OCI-LY7 (cell line): ENCODE measurements around the gene C4B. TPM values are rescaled to one million over a fixed set of nuclear protein-coding genes. Genes with fewer than 3 reads are reported as not detected.
"Not testable (repeated sequence)": the region's sequence is repeated elsewhere in the genome, so short reads cannot be mapped to it uniquely, and the experiment has no call there.

Source experiments
- BruUV-seq: library from RNA; stranded (reverse); fragments of 400-500 nt; replicated peaks from 2 replicates; lab custom pipeline; 2021; lab: Mats Ljungman, UMichigan
- CTCF ChIA-PET: fragments of 300-600 bp; sonication (Branson Sonifier 250); formaldehyde crosslinking; loops from one replicate; lab custom pipeline; 2022; ENCODE audit warnings: antibody characterized with exemption; ENCODE audit not compliant: unreplicated experiment; lab: Charles Lee
- POLR2A ChIA-PET: fragments of 300-600 bp; sonication (Branson Sonifier 250); formaldehyde crosslinking; loops from one replicate; lab custom pipeline; 2022; ENCODE audit warnings: antibody characterized with exemption; lab: Charles Lee
- DNase-seq: peaks from one replicate; pipeline ENCODE4 v3.0.0-alpha.2; 2015; ENCODE audit warnings: low spot score
- H2AFZ ChIP-seq: fragments of 200-600 bp; sonication (generic), shearing (Covaris generic); 2 replicates; pipeline ENCODE4 v1.6.1; 2014; ENCODE audit warnings: mild to moderate bottlenecking, antibody characterized with exemption, low read length, moderate library complexity
- H3K27ac ChIP-seq: fragments of 200-600 bp; sonication (generic); 2 replicates; pipeline ENCODE4 v1.5.1; 2014; ENCODE audit warnings: mixed run types, low read depth, mild to moderate bottlenecking, moderate library complexity, low read length, inconsistent platforms; ENCODE audit not compliant: poor library complexity, severe bottlenecking
- H3K36me3 ChIP-seq: fragments of 200-600 bp; sonication (generic); 2 replicates; pipeline ENCODE4 v1.6.1; 2014; ENCODE audit warnings: mild to moderate bottlenecking, antibody characterized with exemption, low read length, moderate library complexity, mixed read lengths; ENCODE audit not compliant: insufficient read depth
- H3K4me1 ChIP-seq: fragments of 200-600 bp; sonication (generic); 2 replicates; pipeline ENCODE4 v1.5.1; 2014; ENCODE audit warnings: mild to moderate bottlenecking, low read length; ENCODE audit not compliant: insufficient read depth, poor library complexity, severe bottlenecking
- H3K4me2 ChIP-seq: fragments of 200-600 bp; sonication (generic); 2 replicates; pipeline ENCODE4 v1.6.1; 2014; ENCODE audit warnings: mild to moderate bottlenecking, low read length
- H3K4me3 ChIP-seq: fragments of 200-600 bp; sonication (generic); 2 replicates; pipeline ENCODE4 v1.5.1; 2014; ENCODE audit warnings: mild to moderate bottlenecking, low read depth, low read length; ENCODE audit not compliant: poor library complexity, severe bottlenecking
- H3K79me2 ChIP-seq: fragments of 200-600 bp; sonication (generic); 2 replicates; pipeline ENCODE4 v1.6.1; 2016; ENCODE audit warnings: low read depth, mild to moderate bottlenecking, low read length, moderate library complexity, mixed read lengths; ENCODE audit not compliant: insufficient read depth
- H3K9me2 ChIP-seq: fragments of 200-600 bp; sonication (generic); 2 replicates; pipeline ENCODE4 v1.6.1; 2016; ENCODE audit warnings: mild to moderate bottlenecking, low read length, mixed read lengths; ENCODE audit not compliant: insufficient read depth
- H3K9me3 ChIP-seq: fragments of 200-600 bp; sonication (generic); 2 replicates; pipeline ENCODE4 v1.6.1; 2014; ENCODE audit warnings: mild to moderate bottlenecking, mixed run types, low read length, mixed read lengths
- H4K20me1 ChIP-seq: fragments of 200-600 bp; sonication (generic); 2 replicates; pipeline ENCODE4 v1.6.1; 2014; ENCODE audit warnings: mild to moderate bottlenecking, antibody characterized with exemption, low read length, moderate library complexity, mixed read lengths; ENCODE audit not compliant: insufficient read depth
- intact Hi-C: fragments of 100-400 bp; cut with micrococcal nuclease; formaldehyde crosslinking; loops from one replicate; pipeline ENCODE4 v1.10.0; 2022; ENCODE audit not compliant: unreplicated experiment
- total RNA-seq, 2 experiments: library from RNA; depleted of rRNA in 1 of 2; stranded (reverse); fragments of >200 nt in 1 of 2; shearing (Covaris generic) in 1 of 2; gene quantifications; 2 replicates each; pipeline ENCODE4 v1.2.3, GENCODE V29; 2014 to 2022

Gene C4B
- total RNA-seq, 2 experiments from 2014 or later, result 2.9 to 3.7 TPM

DNA sequence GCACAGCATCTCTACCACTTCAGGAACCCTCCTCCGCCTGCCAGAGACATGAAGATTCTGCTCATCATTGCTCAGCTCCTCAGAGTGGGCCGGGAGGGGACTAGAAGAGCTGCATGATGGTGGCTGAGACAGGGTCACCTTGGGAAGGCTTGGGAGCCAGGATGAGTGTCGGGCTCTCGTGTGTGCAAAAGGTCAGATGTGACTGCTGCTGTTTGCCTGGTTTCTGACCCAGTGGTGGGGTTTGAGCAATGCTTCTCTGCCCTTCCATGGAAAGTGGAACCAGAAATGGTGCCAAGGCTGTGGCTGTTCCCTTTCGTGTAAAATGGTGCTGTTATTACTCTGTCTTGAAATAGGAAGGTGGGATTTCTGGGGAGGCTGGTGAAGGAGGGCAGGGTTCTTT lies 33.6 kb upstream of the C4B start:
- H3K36me3 ChIP-seq, H2AFZ ChIP-seq, DNase-seq, H3K27ac ChIP-seq, CTCF ChIA-PET, H3K79me2 ChIP-seq, BruUV-seq, H4K20me1 ChIP-seq, POLR2A ChIA-PET, H3K4me2 ChIP-seq, H3K9me3 ChIP-seq, intact Hi-C loops, H3K4me3 ChIP-seq, H3K9me2 ChIP-seq, H3K4me1 ChIP-seq: not testable (repeated sequence)

DNA sequence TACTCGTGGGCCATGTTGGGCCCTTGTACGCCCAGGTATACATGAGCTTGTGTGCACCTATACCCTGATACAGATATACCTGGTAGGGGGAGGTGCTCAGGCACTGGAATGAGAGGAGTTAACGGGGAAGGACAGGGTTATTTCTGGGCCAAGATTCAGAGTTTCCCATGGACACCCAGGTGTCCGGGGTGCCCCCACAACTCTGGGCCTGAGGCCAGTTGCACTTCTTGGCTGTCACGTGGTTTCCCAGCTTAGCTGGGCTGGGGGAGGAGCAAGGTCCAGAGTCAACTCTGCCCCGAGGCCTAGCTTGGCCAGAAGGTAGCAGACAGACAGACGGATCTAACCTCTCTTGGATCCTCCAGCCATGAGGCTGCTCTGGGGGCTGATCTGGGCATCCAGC lies 32.9 kb upstream of the C4B start, which contains the start of gene C4A:
Gene C4A, plus strand, starts transcription at position 314 of the 400 bp plus-strand sequence. Its CDS starts 51 bp downstream, at position 365.
- intact Hi-C loops, CTCF ChIA-PET, H3K9me3 ChIP-seq, H3K4me1 ChIP-seq, H3K4me2 ChIP-seq, H3K9me2 ChIP-seq, DNase-seq, H4K20me1 ChIP-seq, POLR2A ChIA-PET, H3K27ac ChIP-seq, BruUV-seq, H3K79me2 ChIP-seq, H3K36me3 ChIP-seq, H2AFZ ChIP-seq, H3K4me3 ChIP-seq: not testable (repeated sequence)

DNA sequence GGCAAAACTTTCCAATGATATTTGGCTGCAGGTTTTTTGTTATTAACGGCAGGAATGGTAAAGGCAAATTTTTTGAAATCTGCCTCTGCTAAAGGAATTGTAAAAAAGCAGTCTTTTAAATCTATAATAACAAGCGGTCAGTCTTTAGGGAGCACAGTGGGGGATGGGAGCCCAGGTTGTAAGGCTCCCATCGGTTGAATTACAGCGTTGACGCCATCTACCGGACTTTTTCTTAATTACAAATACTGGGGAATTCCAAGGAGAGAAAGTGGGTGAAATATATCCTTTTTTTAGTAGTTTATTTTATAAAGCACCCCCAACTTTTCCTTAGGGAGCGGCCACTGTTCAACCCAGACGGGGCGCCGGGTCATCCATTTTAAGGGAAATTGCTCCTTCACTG lies 25.2 kb upstream of the C4B start:
- H3K9me2 ChIP-seq, H3K4me2 ChIP-seq, H3K4me3 ChIP-seq, H3K9me3 ChIP-seq, H3K27ac ChIP-seq, H3K79me2 ChIP-seq, H2AFZ ChIP-seq, BruUV-seq, intact Hi-C loops, CTCF ChIA-PET, H4K20me1 ChIP-seq, H3K4me1 ChIP-seq, H3K36me3 ChIP-seq, DNase-seq, POLR2A ChIA-PET: not testable (repeated sequence)

DNA sequence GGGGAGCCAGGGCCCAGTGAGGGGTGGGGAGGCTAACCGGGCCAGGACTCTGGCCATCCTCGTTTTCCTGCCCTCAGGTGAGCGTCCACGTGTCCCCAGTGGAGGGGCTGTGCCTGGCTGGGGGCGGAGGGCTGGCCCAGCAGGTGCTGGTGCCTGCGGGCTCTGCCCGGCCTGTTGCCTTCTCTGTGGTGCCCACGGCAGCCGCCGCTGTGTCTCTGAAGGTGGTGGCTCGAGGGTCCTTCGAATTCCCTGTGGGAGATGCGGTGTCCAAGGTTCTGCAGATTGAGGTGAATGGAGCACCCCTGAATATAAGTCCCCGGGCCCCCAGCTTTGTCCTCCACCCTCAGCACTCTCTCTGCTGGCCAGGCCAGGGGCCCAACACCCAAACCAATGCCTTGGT lies 20.2 kb upstream of the C4B start:
- CTCF ChIA-PET, result not testable (repeated sequence)

DNA sequence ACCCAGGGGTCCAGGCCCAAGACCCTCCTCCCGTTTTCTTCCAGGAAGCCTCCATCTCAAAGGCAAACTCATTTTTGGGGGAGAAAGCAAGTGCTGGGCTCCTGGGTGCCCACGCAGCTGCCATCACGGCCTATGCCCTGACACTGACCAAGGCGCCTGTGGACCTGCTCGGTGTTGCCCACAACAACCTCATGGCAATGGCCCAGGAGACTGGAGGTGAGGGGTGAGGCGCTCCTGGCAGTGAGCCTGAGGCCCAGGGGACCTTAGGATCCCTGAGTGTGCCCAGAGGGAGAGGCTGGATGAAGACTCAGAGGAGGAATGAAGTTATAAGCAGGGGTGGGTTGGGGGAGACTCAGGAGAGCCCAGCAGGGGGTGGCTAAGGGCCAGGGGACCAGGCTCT lies 18.2 kb upstream of the C4B start:
- BruUV-seq, H3K36me3 ChIP-seq, DNase-seq, H3K27ac ChIP-seq, POLR2A ChIA-PET, H4K20me1 ChIP-seq, H3K4me3 ChIP-seq, H2AFZ ChIP-seq, H3K9me3 ChIP-seq, intact Hi-C loops, H3K9me2 ChIP-seq, H3K4me2 ChIP-seq, CTCF ChIA-PET, H3K4me1 ChIP-seq, H3K79me2 ChIP-seq: not testable (repeated sequence)

More for the DNA sequence above, 20.2 kb upstream of the C4B start:
- BruUV-seq, H3K9me2 ChIP-seq, H3K4me1 ChIP-seq, H3K9me3 ChIP-seq, H2AFZ ChIP-seq, DNase-seq, H3K27ac ChIP-seq, POLR2A ChIA-PET, H3K4me2 ChIP-seq, H3K36me3 ChIP-seq, H3K4me3 ChIP-seq, intact Hi-C loops, H4K20me1 ChIP-seq, H3K79me2 ChIP-seq: not testable (repeated sequence)

DNA sequence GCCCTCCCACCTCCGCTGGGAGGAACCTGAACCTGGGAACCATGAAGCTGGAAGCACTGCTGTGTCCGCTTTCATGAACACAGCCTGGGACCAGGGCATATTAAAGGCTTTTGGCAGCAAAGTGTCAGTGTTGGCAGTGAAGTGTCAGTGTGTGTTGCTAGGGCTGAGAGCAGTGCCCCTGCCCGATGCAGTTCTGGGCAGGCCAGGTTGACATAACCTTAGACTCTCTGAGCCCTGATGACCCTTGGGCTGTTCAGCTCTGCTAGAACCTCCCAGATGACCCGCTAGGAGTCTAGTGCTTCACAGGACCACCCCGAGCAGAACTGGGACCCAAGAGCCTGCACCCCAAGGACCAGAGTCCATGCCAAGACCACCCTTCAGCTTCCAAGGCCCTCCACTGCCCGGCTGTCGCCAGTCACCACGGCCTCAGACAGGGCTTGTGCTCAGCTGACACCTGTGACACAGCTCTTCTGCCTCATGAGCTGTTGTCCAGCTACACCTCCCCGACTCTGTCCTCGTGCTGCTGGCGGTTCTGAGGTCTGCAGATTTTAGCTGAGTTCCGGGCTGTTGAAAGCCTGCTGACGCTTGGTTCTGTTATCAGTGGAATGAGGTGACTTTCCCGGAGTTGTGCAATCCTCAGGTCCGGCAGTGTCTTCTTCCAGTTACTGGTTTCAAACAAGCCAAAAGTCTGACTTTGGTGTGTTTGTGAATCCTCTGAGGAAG lies 11.9 kb upstream of the C4B start:
- H3K36me3 ChIP-seq, H3K4me1 ChIP-seq, H3K9me3 ChIP-seq, POLR2A ChIA-PET, H3K9me2 ChIP-seq, BruUV-seq, H3K27ac ChIP-seq, H3K4me2 ChIP-seq, H3K4me3 ChIP-seq, DNase-seq, intact Hi-C loops, H2AFZ ChIP-seq, H3K79me2 ChIP-seq, H4K20me1 ChIP-seq, CTCF ChIA-PET: not testable (repeated sequence)
